Hepatocyte (in vitro differentiated cells): Measurements from ENCODE around the gene NKAIN2. TPM values are rescaled to one million over a fixed set of nuclear protein-coding genes. Genes with fewer than 3 reads are reported as not detected.
"Not testable (repeated sequence)": the region's sequence is repeated elsewhere in the genome, so short reads cannot be mapped to it uniquely, and the experiment has no call there.

Source experiments
- DNase-seq: peaks from one replicate; pipeline ENCODE4 v3.0.0-alpha.2; 2016; ENCODE audit warnings: low spot score
- H2AFZ ChIP-seq: fragments of 200-600 bp; sonication (generic); 2 replicates; pipeline ENCODE4 v1.6.0; 2016; ENCODE audit warnings: antibody characterized with exemption, mild to moderate bottlenecking
- H3K27ac ChIP-seq: fragments of 200-600 bp; sonication (generic); 2 replicates; pipeline ENCODE4 v1.5.1; 2016; ENCODE audit warnings: mild to moderate bottlenecking
- H3K27me3 ChIP-seq: fragments of 200-600 bp; sonication (generic); 2 replicates; pipeline ENCODE4 v1.6.1; 2016
- H3K36me3 ChIP-seq: fragments of 200-600 bp; sonication (generic); replicated peaks from 2 replicates; pipeline ENCODE4 v1.5.1; 2016; ENCODE audit warnings: low read depth; ENCODE audit not compliant: insufficient read depth
- H3K4me1 ChIP-seq: fragments of 200-600 bp; sonication (generic); 2 replicates; pipeline ENCODE4 v1.5.1; 2016; ENCODE audit warnings: mild to moderate bottlenecking, moderate library complexity; ENCODE audit not compliant: insufficient read depth
- H3K4me2 ChIP-seq: fragments of 200-600 bp; sonication (generic); 2 replicates; pipeline ENCODE4 v1.6.0; 2016
- H3K4me3 ChIP-seq: fragments of 200-600 bp; sonication (generic); 2 replicates; pipeline ENCODE4 v1.5.1; 2016; ENCODE audit warnings: mild to moderate bottlenecking
- H3K79me2 ChIP-seq: fragments of 200-600 bp; sonication (generic); 2 replicates; pipeline ENCODE4 v1.6.0; 2017; ENCODE audit warnings: mild to moderate bottlenecking
- H3K9me2 ChIP-seq: fragments of 200-600 bp; sonication (generic); replicated peaks from 2 replicates; pipeline ENCODE4 v1.6.0; 2017; ENCODE audit warnings: mild to moderate bottlenecking; ENCODE audit not compliant: insufficient read depth
- H3K9me3 ChIP-seq: fragments of 200-600 bp; sonication (generic); 2 replicates; pipeline ENCODE4 v1.5.1; 2016; ENCODE audit warnings: low read depth, mild to moderate bottlenecking
- H4K20me1 ChIP-seq: fragments of 200-600 bp; sonication (generic); 2 replicates; pipeline ENCODE4 v1.6.0; 2016; ENCODE audit warnings: mild to moderate bottlenecking; ENCODE audit not compliant: insufficient read depth, poor library complexity, severe bottlenecking
- CTCF ChIP-seq: fragments of 200-600 bp; sonication (generic); IDR thresholded peaks from 2 replicates; pipeline ENCODE4 v1.5.1; 2016; ENCODE audit warnings: antibody characterized with exemption, mild to moderate bottlenecking; ENCODE audit not compliant: poor library complexity
- EZH2 ChIP-seq: fragments of 200-600 bp; sonication (generic); IDR thresholded peaks from 2 replicates; pipeline ENCODE4 v1.6.1; 2016; ENCODE audit warnings: antibody characterized with exemption, mild to moderate bottlenecking, borderline replicate concordance
- EZH2phosphoT487 ChIP-seq: fragments of 200-600 bp; sonication (generic); IDR thresholded peaks from one replicate; pipeline ENCODE4 v1.6.1; 2018; ENCODE audit warnings: antibody characterized with exemption, mild to moderate bottlenecking, low read depth, moderate library complexity; ENCODE audit not compliant: unreplicated experiment, severe bottlenecking
- WGBS: methylation state at CpG from one replicate; pipeline ENCODE4 v1.1.6; 2016; ENCODE audit warnings: low lambda C conversion rate; ENCODE audit errors: missing lambda C conversion rate; 5-methylcytosine and 5-hydroxymethylcytosine counted together
- polyA plus RNA-seq: library from polyadenylated mRNA; unstranded; fragments of >200 nt; fragmentation: Nextera tagmentation; extraction: Ambion mirVana; gene quantifications from 2 replicates; pipeline ENCODE4 v1.2.1, GENCODE V29; 2016
- total RNA-seq: library from RNA; depleted of rRNA; stranded (reverse); fragments of >200 nt; gene quantifications from 2 replicates; pipeline ENCODE4 v1.2.3, GENCODE V29; 2014

Gene NKAIN2
- total and polyA plus RNA-seq, 2 experiments from 2014 or later: 0.48 to 2.6 TPM

- Histone ChIP-seq H3K27ac (no peak overlapping the region), H3K36me3 (no peaks in the 10 kb centered on the region), H3K4me1 (no peaks in the 10 kb centered on the region), H3K4me3 (no peak overlapping the region), H3K27me3 (no peaks in the 10 kb centered on the region), H3K9me3 (no peaks in the 10 kb centered on the region), H3K79me2 (no peaks in the 10 kb centered on the region), H3K9me2 (no peaks in the 10 kb centered on the region), H4K20me1 (no peaks in the 10 kb centered on the region), H3K4me2 (no peak overlapping the region), H2AFZ (no peak overlapping the region)
- 93% methylated on average over 6 of the region's 6 CpGs for WGBS
- no peak for DNase-seq
- TF ChIP-seq EZH2 (no peak), EZH2phosphoT487 (no peak), CTCF (no peak)
These were observed 493.8 kb downstream of the NKAIN2 start for GRCh38 chr6:124297507-124297906.

GRCh38 chr6:124298730-124299129 is 495.1 kb downstream of the NKAIN2 start:
- Histone ChIP-seq H4K20me1 (no peaks in the 10 kb centered on the region), H3K4me2 (no peak overlapping the region), H3K9me3 (no peaks in the 10 kb centered on the region), H3K79me2 (no peaks in the 10 kb centered on the region), H3K27me3 (no peaks in the 10 kb centered on the region), H3K9me2 (no peaks in the 10 kb centered on the region), H3K27ac (no peak overlapping the region), H3K4me1 (no peaks in the 10 kb centered on the region), H3K36me3 (no peaks in the 10 kb centered on the region), H2AFZ (no peak overlapping the region), H3K4me3 (no peak overlapping the region)
- 71% methylated on average over 1 of the region's 1 CpG for WGBS
- DNase-seq: no peak
- no peak for TF ChIP-seq CTCF
- TF ChIP-seq EZH2phosphoT487: no peak
- TF ChIP-seq EZH2: no peak

GRCh38 chr6:124300907-124301306 is 497.2 kb downstream of the NKAIN2 start:
- not testable (repeated sequence) for H3K27me3 ChIP-seq, DNase-seq, H2AFZ ChIP-seq, H3K4me3 ChIP-seq, H4K20me1 ChIP-seq, H3K79me2 ChIP-seq, H3K36me3 ChIP-seq, H3K9me3 ChIP-seq, H3K9me2 ChIP-seq, H3K4me1 ChIP-seq, H3K4me2 ChIP-seq
- peak overlapping the region; percentile 19 for H3K27ac ChIP-seq
- WGBS: 93% methylated on average over 2 of the region's 2 CpGs

- Histone ChIP-seq H3K36me3 (no peaks in the 10 kb centered on the region), H3K4me2 (no peak overlapping the region), H3K9me2 (no peaks in the 10 kb centered on the region), H4K20me1 (no peaks in the 10 kb centered on the region), H3K27ac (no peak overlapping the region), H3K79me2 (no peaks in the 10 kb centered on the region), H3K27me3 (no peaks in the 10 kb centered on the region), H3K4me1 (no peaks in the 10 kb centered on the region), H3K4me3 (no peak overlapping the region), H2AFZ (no peak overlapping the region), H3K9me3 (no peaks in the 10 kb centered on the region)
- DNase-seq: no peak
- 87% methylated on average over 2 of the region's 2 CpGs for WGBS
- no peak for TF ChIP-seq CTCF
- TF ChIP-seq EZH2: no peak
- TF ChIP-seq EZH2phosphoT487: no peak
These were observed 500.3 kb downstream of the NKAIN2 start for GRCh38 chr6:124303971-124304370.
